Stomach (tissue), 9 donors: ENCODE results near the gene S1PR4. TPM values are rescaled to one million over a fixed set of nuclear protein-coding genes. Genes with fewer than 3 reads are reported as not detected.

ENCODE experiments used
- DNase-seq, 2 donors: peaks; one replicate each; pipeline versions ENCODE4 v3.0.0 to v3.0.0-alpha.2; 2013 to 2019
- H3K27ac ChIP-seq, 5 donors: fragments of 200-600 bp in 4 of 5; sonication (generic) in 4 of 5; one replicate each; pipeline ENCODE4 v1.5.1; 2013 to 2019; ENCODE audit warnings: mild to moderate bottlenecking in 1 of 5, moderate library complexity in 1 of 5
- H3K27me3 ChIP-seq, 3 donors: fragments of 200-600 bp; sonication (generic); one replicate each; pipeline ENCODE4 v1.5.1; 2017 to 2019; ENCODE audit warnings: mixed run types in 1 of 3
- H3K36me3 ChIP-seq, 4 donors: fragments of 200-600 bp; sonication (generic); 1 replicate in 3 of 4; 2 replicates in 1 of 4; pipeline ENCODE4 v1.5.1; 2016 to 2019
- H3K4me1 ChIP-seq, 4 donors: fragments of 200-600 bp; sonication (generic); one replicate each; pipeline ENCODE4 v1.5.1; 2016 to 2019
- H3K4me3 ChIP-seq, 4 donors: fragments of 200-600 bp; sonication (generic) in 3 of 4; one replicate each; pipeline ENCODE4 v1.5.1; 2016 to 2019; ENCODE audit warnings: mild to moderate bottlenecking in 1 of 4
- H3K9me3 ChIP-seq, 4 donors: fragments of 200-600 bp; sonication (generic); one replicate each; pipeline ENCODE4 v1.5.1; 2016 to 2019
- CTCF ChIP-seq, 7 experiments: fragments of 450-650 bp in 4 of 7; fragments of 200-600 bp in 3 of 7; sonication (generic) in 3 of 7; IDR thresholded peaks; one replicate each; pipeline ENCODE4 v1.5.1; 2016 to 2019; ENCODE audit warnings: antibody characterized with exemption in 7 of 7, control low read depth in 2 of 7, mild to moderate bottlenecking in 1 of 7
- EP300 ChIP-seq: sonication (generic); formaldehyde crosslinking; IDR thresholded peaks from one replicate; pipeline ENCODE4 v1.6.1; 2017; ENCODE audit warnings: antibody characterized with exemption
- POLR2A ChIP-seq, 4 donors: fragments of 450-650 bp; IDR thresholded peaks; one replicate each; pipeline ENCODE4 v1.6.1; 2016; ENCODE audit warnings: antibody characterized with exemption in 4 of 4, control low read depth in 2 of 4, mild to moderate bottlenecking in 1 of 4, moderate library complexity in 1 of 4
- POLR2AphosphoS5 ChIP-seq, 3 donors: sonication (generic); formaldehyde crosslinking; IDR thresholded peaks; one replicate each; pipeline ENCODE4 v1.6.1; 2016; ENCODE audit warnings: antibody characterized with exemption in 3 of 3
- WGBS, 5 donors: extraction: QIAGEN DNeasy Blood & Tissue Kit in 3 of 5; methylation state at CpG; one replicate each; pipeline versions ENCODE4 v1.1.5 to v1.1.7; 2013 to 2018; 5-methylcytosine and 5-hydroxymethylcytosine counted together
- intact Hi-C: fragments of 100-400 bp; cut with DNase I; formaldehyde crosslinking; loops from one replicate; pipeline ENCODE4 v1.15.1; 2023; ENCODE audit warnings: low total_unique reads
- polyA plus RNA-seq, 3 donors: library from polyadenylated mRNA; stranded (reverse); fragments of 200-250 nt; gene quantifications; one replicate each; pipeline ENCODE4 v1.2.3, GENCODE V29; 2013
- total RNA-seq, 5 donors: library from RNA; depleted of rRNA; stranded (reverse); fragments of >200 nt; gene quantifications; one replicate each; pipeline versions ENCODE4 v1.1.0 to v1.2.3, GENCODE V29; 2014 to 2016
- donor health status: healthy with polysubstance abuse.
- donor health status: Bipolar disorder and iron deficiency.
- donor health status: healthy.

Gene S1PR4
- total and polyA plus RNA-seq, 8 donors, result 1.3 to 22.2 (median 3.4) TPM; not detected in 2

GRCh38 chr19:3203805-3204645, 25.5 kb downstream of the S1PR4 start:
- DNase-seq, result no peak
- WGBS, 5 donors, result 91 to 95% (median 95%) methylated on average over 23 to 43 of the region's 43 CpGs
- intact Hi-C loops, result no loop called here
- Histone ChIP-seq H3K36me3 (peaks cover 38 to 97% (median 90%) of the 10 kb centered on the region in 4 donors), H3K4me1 (no peaks in the 10 kb centered on the region), H3K9me3 (no peaks in the 10 kb centered on the region), H3K27me3 (no peaks in the 10 kb centered on the region), H3K27ac (no peak overlapping the region), H3K4me3 (no peak overlapping the region)
- no peak for TF ChIP-seq EP300
- TF ChIP-seq CTCF (IDR thresholded peaks at IDR 0.05), result no peak
- no peak for TF ChIP-seq POLR2A (IDR thresholded peaks at IDR 0.05)
- no peak for TF ChIP-seq POLR2AphosphoS5 (IDR thresholded peaks at IDR 0.05)

GRCh38 chr19:3204646-3205275, 26.2 kb downstream of the S1PR4 start:
- no peak for DNase-seq
- intact Hi-C loops, result no loop called here
- Histone ChIP-seq H3K27me3 (no peaks in the 10 kb centered on the region), H3K36me3 (peaks cover 38 to 93% (median 89%) of the 10 kb centered on the region in 4 donors), H3K9me3 (no peaks in the 10 kb centered on the region), H3K4me3 (no peak overlapping the region), H3K4me1 (no peaks in the 10 kb centered on the region), H3K27ac (no peak overlapping the region)
- TF ChIP-seq POLR2A (IDR thresholded peaks at IDR 0.05) (no peak), CTCF (IDR thresholded peaks at IDR 0.05) (no peak), EP300 (no peak)
- 91 to 96% (median 95%) methylated on average over 19 to 35 of the region's 35 CpGs for WGBS, 5 donors

- peaks cover 38 to 78% (median 76%) of the 10 kb centered on the region in 4 donors for H3K36me3 ChIP-seq
- WGBS, 5 donors, result 95 to 96% (median 95%) methylated on average over 20 to 28 of the region's 28 CpGs
- TF ChIP-seq EP300, result no peak
- no peak for TF ChIP-seq POLR2AphosphoS5 (IDR thresholded peaks at IDR 0.05)
- TF ChIP-seq CTCF (IDR thresholded peaks at IDR 0.05), result no peak
- no peak for TF ChIP-seq POLR2A (IDR thresholded peaks at IDR 0.05)
Observed at GRCh38 chr19:3206216-3206953, 27.8 kb downstream of the S1PR4 start.

More at GRCh38 chr19:3206216-3206953, 27.8 kb downstream of the S1PR4 start:
- intact Hi-C loops, result no loop called here
- no peak overlapping the region for H3K27ac ChIP-seq
- H3K27me3 ChIP-seq, result no peaks in the 10 kb centered on the region
- H3K4me3 ChIP-seq, result no peak overlapping the region
- no peaks in the 10 kb centered on the region for H3K4me1 ChIP-seq
- H3K9me3 ChIP-seq, result no peaks in the 10 kb centered on the region
- DNase-seq, result no peak
